Activated T-cell treated with anti-CD3 and anti-CD28 coated beads, Interleukin-2, amount 50 U/mL, for 48 hours (primary cell): ENCODE data around the gene SLC25A25.
A peak's percentile ranks its signal among the peaks of the same experiment; 100 is the strongest.
"Not testable (repeated sequence)": the region's sequence is repeated elsewhere in the genome, so short reads cannot be mapped to it uniquely, and the experiment has no call there.

Experiments used
- DNase-seq, 2 experiments: peaks; one replicate each; pipeline ENCODE4 v3.0.0-alpha.2; 2020

Gene SLC25A25

GRCh38 chr9:128098297-128099230 is 30.5 kb downstream of the SLC25A25 start:
- DNase-seq, result peak; percentile 77 to 82

DNA sequence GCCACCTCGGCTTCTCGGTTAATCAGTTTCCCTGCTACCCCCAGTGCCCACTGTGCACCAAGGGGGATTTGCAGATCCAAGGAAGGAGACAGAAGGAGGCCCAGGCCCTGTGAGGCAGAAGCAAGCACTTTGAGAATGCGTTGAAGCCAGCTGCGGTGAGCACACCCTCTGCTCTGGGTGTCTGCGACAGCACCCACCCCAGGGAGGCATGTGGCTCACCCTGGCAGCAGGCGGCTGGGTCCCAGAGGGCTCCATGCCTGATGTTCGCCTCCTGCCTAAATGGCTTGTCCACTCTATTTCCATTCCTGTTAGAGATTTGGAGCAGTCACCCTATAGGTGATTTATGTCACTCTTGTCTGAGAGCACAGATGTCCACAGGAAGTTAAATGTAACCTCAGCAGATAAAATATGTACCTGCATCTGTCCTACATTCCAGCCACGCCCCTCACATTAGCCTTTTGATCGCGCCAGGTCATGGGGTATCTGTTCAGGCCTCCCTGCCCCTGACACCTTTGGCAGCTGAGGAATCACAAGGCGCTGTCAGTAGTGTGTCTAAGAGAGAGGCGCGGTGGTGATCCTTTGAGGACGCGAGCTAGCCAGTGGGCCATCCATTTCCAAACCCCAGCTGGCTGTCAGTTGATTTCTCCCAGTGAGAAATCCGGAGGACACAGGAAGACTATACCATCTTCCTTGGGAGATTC is 31.3 kb downstream of the SLC25A25 start:
- DNase-seq, result no peak

GRCh38 chr9:128099932-128100491 is 32.0 kb downstream of the SLC25A25 start:
- DNase-seq, result no peak

GRCh38 chr9:128100581-128100980 is 32.5 kb downstream of the SLC25A25 start:
- no peak for DNase-seq

DNA sequence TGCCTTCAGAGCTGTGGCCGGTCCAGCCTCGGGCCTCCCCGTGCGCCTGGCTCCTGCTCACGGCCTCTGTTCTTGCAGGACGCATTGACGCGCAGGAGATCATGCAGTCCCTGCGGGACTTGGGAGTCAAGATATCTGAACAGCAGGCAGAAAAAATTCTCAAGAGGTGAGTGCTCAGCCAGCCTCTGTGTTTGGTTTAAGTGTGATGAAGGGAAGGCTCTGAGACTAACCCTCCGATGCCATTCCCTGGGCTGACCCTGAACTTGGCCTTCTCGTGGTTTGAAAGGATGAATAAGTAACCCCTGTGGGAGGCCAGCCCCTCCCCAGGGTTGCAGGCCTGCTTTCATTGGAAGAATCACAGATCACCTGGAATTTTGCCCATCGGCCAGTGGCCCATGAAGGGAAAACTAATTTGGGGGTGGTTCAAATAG is 33.2 kb downstream of the SLC25A25 start:
- DNase-seq, result no peak

DNA sequence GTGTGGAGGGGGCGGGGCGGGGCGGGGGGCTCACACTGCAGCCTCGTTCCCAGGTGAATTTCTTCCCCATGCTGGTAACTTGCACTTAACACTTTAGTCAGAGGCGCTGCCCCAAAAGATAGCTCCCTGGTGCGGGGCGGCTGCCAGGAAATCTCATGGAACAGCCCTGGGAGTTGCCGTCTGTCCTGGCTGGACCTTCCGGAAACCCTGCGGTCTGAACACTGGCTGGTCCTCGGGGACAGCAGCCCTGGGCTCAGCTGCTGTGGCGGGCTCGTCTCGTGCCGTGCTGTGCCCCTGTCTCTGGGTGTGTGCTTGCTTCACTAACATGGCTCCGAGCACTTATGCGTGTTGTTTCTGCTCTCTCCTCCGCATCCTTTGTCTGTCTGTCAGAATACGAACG is 33.7 kb downstream of the SLC25A25 start:
- DNase-seq, result no peak

DNA sequence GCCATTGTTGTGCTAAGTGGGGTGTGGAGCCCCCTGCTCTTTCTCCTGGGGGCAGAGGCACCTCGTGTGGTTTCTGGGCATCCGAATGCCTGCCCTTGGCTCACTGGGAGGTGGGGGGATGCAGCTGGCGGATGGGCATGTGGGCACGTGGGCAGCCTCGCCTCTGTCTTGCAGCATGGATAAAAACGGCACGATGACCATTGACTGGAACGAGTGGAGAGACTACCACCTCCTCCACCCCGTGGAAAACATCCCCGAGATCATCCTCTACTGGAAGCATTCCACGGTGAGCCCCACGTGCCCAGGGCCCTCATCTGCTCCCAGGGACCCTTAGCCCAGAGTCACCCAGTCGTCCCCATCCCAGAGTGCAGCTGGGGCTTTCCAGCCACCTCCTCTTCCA is 34.2 kb downstream of the SLC25A25 start:
- no peak for DNase-seq

GRCh38 chr9:128102861-128103588 is 35.0 kb downstream of the SLC25A25 start:
- no peak for DNase-seq

DNA sequence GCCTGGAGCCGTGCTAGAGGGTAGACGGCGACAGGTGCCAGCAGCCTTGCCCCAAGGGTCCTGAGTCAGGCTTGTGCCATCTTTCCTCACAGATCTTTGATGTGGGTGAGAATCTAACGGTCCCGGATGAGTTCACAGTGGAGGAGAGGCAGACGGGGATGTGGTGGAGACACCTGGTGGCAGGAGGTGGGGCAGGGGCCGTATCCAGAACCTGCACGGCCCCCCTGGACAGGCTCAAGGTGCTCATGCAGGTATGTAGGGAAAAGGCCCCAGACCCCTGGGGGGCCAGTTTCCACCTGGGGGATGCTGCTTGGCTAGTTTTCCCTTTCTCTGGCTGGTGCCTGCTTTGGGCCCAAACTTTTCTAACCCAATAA is 35.5 kb downstream of the SLC25A25 start:
- DNase-seq, result peak; percentile 51 to 60

DNA sequence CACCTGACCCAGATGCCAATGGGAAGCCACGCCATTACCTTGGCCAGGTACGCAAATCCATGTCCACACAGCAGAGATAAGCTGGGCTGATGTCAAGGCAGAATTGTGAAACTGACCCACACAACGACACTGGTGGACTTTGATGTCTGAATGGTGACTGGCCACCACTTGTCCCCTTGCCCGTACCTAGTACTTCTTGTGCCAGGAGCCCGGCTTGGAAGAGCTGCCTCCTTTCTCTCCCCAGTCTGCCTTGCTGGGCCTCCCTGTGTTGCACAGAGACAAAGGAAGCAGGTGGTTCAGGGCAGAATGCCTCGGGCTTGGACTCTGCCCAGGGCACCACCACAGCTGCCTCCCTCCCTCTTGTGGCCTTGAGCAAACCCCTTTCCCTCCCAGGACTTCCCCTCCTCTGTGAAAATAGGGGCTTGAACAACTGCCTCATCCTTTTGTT is 36.2 kb downstream of the SLC25A25 start:
- no peak for DNase-seq

DNA sequence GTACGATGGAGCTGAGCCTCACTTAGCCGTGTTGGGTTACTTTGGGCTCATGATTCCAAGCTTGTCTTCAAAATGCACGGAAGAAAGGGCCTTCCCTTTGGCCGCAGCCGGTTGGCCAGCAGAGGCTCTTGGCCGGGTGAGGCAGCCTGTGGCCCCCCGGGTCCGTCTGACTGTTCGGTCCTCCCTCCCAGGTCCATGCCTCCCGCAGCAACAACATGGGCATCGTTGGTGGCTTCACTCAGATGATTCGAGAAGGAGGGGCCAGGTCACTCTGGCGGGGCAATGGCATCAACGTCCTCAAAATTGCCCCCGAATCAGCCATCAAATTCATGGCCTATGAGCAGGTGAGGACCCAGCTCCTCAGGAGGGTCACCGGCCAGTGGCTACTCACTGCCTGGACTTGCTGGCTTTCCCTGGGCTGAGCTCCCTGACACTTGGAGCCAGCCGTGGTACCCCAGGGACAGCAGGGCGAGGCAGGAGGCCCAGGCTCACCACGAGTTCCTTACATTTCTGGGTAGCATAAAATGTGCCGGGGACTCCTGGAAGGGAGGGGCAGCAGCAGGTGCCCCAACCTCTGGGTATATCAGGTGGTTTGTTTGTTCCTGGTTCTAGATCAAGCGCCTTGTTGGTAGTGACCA is 37.6 kb downstream of the SLC25A25 start:
- no peak for DNase-seq

GRCh38 chr9:128106181-128106939 is 38.3 kb downstream of the SLC25A25 start:
- no peak for DNase-seq

GRCh38 chr9:128106940-128107467 is 39.0 kb downstream of the SLC25A25 start:
- DNase-seq, result no peak

GRCh38 chr9:128107468-128108268 is 39.6 kb downstream of the SLC25A25 start:
- DNase-seq, result no peak

DNA sequence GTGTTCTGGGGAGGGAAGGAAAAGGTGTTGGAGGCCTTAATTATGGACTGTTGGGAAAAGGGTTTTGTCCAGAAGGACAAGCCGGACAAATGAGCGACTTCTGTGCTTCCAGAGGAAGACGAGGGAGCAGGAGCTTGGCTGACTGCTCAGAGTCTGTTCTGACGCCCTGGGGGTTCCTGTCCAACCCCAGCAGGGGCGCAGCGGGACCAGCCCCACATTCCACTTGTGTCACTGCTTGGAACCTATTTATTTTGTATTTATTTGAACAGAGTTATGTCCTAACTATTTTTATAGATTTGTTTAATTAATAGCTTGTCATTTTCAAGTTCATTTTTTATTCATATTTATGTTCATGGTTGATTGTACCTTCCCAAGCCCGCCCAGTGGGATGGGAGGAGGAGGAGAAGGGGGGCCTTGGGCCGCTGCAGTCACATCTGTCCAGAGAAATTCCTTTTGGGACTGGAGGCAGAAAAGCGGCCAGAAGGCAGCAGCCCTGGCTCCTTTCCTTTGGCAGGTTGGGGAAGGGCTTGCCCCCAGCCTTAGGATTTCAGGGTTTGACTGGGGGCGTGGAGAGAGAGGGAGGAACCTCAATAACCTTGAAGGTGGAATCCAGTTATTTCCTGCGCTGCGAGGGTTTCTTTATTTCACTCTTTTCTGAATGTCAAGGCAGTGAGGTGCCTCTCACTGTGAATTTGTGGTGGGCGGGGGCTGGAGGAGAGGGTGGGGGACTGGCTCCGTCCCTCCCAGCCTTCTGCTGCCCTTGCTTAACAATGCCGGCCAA is 40.4 kb downstream of the SLC25A25 start:
- no peak for DNase-seq

DNA sequence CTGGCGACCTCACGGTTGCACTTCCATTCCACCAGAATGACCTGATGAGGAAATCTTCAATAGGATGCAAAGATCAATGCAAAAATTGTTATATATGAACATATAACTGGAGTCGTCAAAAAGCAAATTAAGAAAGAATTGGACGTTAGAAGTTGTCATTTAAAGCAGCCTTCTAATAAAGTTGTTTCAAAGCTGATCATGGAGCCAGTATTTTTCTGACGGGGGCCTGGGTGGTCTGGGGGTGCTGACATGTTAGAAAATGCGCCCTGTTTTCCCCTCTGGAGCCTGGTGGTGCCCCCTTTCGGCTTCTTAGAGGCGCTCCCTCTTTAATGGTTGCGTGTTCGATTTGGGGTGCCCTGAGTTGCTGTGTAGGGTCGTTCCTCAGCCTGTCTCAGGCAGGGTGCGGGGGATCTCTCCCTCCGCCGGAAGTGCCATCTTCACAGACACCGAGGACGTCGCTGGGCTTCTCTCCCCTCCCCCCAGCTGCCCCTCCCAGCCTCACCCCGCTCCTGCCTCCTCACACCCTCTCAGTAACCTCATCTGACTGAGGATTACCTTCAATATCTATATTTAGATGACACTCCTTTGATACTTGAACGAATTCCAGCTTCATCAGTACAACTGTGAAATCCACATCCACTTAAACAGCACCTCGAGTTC is 41.1 kb downstream of the SLC25A25 start:
- DNase-seq, result no peak

- not testable (repeated sequence) for DNase-seq
Measured at GRCh38 chr9:128111726-128112125, 43.7 kb downstream of the SLC25A25 start.

DNA sequence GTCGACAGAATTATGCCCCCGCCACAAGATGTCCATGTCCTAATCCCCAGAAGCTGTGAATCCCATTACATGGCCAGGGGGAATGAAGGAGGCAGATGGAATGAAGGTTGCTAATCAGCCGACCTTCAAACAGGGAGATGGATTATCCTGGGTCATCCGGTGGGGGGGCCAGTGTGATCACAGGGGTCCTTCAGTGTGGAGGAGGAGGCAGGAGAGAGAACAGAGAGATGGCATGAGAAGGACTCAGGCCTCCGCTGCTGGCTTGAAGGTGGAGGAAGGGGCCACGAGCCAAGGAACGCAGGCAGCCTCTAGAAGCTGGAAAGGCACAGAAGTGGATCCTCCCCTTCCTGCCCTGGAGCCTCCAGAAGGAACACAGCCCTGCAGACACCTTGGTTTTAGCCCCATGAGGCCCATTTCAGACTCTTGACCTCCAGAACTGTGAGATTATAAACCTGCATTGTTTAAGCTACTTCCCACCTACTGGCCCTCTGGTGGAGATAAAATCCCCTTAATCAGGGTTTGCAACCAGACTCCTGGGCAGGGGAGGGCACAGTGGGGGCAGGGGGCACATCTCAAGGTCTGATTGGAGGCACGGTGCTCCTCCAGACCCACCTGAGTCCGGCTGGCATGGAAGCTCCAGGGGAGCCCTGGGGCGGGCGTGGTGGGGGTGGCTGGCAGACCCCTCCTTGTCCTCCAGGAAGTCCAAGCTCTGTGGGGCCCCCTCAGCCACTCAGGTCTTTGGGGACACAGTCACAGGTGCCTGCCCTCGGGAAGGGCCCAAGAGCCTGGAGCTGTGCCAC is 45.7 kb downstream of the SLC25A25 start:
- no peak for DNase-seq
